Endothelial cell (in vitro differentiated cells): ENCODE data around the gene SLFN13. TPM values are rescaled to one million over a fixed set of nuclear protein-coding genes. Genes with fewer than 3 reads are reported as not detected.

ENCODE experiments used
- DNase-seq: peaks from one replicate; pipeline ENCODE4 v3.0.0; 2021; ENCODE audit warnings: low spot score
- H3K27ac Mint-ChIP-seq: one replicate; pipeline ENCODE4 v1.8.0; 2021; ENCODE audit warnings: mixed read lengths, inconsistent platforms; ENCODE audit not compliant: unreplicated experiment
- H3K27me3 Mint-ChIP-seq: one replicate; pipeline ENCODE4 v1.8.0; 2021; ENCODE audit warnings: mild to moderate bottlenecking, moderate library complexity, mixed read lengths, inconsistent platforms; ENCODE audit not compliant: unreplicated experiment
- H3K36me3 Mint-ChIP-seq: one replicate; pipeline ENCODE4 v1.8.0; 2021; ENCODE audit warnings: mild to moderate bottlenecking, low read depth, mixed read lengths, inconsistent platforms; ENCODE audit not compliant: unreplicated experiment
- H3K4me1 Mint-ChIP-seq: one replicate; pipeline ENCODE4 v1.8.0; 2021; ENCODE audit warnings: mild to moderate bottlenecking, mixed read lengths, inconsistent platforms; ENCODE audit not compliant: unreplicated experiment
- H3K4me3 Mint-ChIP-seq: one replicate; pipeline ENCODE4 v1.8.0; 2021; ENCODE audit warnings: mild to moderate bottlenecking, mixed read lengths, inconsistent platforms; ENCODE audit not compliant: unreplicated experiment
- H3K9me3 Mint-ChIP-seq: one replicate; pipeline ENCODE4 v1.8.0; 2021; ENCODE audit warnings: mixed read lengths, inconsistent platforms; ENCODE audit not compliant: unreplicated experiment
- total RNA-seq: library from RNA; stranded (reverse); fragmentation: NEBNext Ultra II Directional; extraction: Animal tissue kit (Norgen Biotek cat#: 25700); gene quantifications from one replicate; pipeline ENCODE4 v1.2.1, GENCODE V29; 2021; ENCODE audit not compliant: unreplicated experiment
- TF ChIP-seq, protein P1 (sequence below): fragments of 200-600 bp; sonication (generic); IDR thresholded peaks from one replicate; pipeline ENCODE4 v1.5.0; 2021; ENCODE audit warnings: antibody characterized with exemption; ENCODE audit not compliant: unreplicated experiment

SLFN13 gene
- total RNA-seq, 1 donor from 2014 or later = 9.1 TPM

DNA sequence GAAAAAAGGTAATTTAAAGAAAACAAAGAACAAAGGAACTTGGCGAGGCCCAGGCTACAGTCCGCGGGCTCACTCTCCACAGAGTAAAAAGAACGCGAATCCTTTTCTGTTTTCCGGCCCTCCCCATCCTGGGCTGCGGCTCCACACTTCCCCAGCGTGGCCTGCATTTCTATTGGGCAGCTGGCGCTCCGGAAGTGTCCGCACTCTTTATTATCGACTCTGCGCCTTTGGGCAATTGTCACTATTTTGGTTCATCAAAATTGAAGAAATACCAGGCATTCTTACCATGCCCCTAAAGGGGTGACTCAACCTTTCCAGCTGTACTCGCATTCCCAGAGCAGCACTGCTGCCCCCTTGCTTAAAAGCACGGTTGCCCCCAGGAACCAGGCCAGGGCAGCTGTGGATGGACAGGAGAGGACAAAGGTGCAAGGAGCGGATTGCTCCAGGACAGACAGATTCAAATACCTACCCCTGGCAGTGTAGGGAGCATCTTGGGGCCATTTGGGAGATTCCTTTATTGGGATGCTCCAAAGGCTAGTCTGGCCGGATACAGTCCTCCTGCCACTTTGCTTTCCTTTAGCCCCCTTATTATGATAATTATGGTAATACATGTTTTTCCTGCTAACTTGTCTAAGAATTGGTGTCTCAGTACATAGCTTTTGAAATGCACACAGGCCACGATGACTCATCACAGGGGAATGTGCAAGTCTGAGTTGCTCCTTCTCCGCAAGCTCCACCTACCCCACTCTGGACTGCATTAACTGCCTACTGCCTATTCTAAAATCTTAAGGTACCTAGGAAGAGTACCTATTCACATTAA, 15.3 kb downstream of the SLFN13 start:
- peaks cover 3% of the 10 kb centered on the region for H3K36me3 Mint-ChIP-seq
- H3K27ac Mint-ChIP-seq = peak overlapping the region; percentile 97
- H3K4me1 Mint-ChIP-seq = peaks cover 27% of the 10 kb centered on the region
- H3K27me3 Mint-ChIP-seq = peaks cover 6% of the 10 kb centered on the region
- H3K4me3 Mint-ChIP-seq = peak overlapping the region; percentile 91
- peak; percentile 42 for DNase-seq
- TF ChIP-seq, protein P1, sequence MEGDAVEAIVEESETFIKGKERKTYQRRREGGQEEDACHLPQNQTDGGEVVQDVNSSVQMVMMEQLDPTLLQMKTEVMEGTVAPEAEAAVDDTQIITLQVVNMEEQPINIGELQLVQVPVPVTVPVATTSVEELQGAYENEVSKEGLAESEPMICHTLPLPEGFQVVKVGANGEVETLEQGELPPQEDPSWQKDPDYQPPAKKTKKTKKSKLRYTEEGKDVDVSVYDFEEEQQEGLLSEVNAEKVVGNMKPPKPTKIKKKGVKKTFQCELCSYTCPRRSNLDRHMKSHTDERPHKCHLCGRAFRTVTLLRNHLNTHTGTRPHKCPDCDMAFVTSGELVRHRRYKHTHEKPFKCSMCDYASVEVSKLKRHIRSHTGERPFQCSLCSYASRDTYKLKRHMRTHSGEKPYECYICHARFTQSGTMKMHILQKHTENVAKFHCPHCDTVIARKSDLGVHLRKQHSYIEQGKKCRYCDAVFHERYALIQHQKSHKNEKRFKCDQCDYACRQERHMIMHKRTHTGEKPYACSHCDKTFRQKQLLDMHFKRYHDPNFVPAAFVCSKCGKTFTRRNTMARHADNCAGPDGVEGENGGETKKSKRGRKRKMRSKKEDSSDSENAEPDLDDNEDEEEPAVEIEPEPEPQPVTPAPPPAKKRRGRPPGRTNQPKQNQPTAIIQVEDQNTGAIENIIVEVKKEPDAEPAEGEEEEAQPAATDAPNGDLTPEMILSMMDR = peak; percentile 21
- H3K9me3 Mint-ChIP-seq = no peaks in the 10 kb centered on the region

DNA sequence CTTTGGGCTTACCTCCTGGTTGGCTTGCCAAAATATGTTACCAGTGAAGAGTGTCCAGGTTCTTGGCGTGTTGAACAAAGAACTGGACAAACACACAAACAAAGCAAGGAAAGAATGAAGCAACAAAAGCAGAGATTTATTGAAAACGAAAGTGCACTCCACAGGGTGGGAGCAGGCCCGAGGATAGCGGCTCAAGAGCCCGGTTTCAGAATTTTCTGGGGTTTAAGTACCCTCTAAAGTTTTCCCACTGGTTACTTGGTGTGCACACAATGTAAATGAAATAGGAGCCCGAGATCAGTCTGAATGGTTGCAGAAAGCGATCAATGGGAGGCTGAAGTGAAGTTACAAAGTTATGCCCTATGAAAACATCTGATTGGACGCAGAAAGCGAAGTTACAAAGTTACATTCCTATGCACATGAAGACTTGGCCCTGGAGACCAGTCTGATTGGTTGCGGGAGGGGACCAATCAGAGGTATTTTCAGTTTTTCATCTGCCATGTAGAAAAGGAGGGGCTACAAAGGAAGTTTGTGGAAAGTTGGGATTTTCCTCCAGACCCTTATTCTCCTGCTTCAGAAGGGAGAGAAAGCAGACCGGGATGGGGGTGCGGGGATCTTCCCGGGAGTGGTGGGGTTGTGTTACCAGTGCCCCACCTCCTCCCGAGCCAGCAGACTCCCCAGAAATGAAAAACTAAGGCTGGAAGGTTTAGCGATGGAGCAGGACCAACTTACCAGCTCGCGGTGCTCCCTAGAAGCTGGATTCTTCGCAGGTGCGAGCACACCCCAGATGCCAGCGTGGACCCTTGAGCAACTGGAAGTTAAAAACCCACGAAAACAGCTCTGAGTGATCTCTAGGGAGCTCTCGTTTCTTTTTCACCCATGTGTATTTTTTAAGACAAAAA, 16.1 kb downstream of the SLFN13 start, which contains the start of gene SLFN12:
SLFN12 (minus strand) TSS at position 325 of the 899 bp plus-strand sequence. CDS start 9,472 bp downstream, outside the sequence.
- peak; percentile 44 for DNase-seq
- TF ChIP-seq, protein P1 = no peak
- peaks cover 6% of the 10 kb centered on the region for H3K27me3 Mint-ChIP-seq
- H3K4me3 Mint-ChIP-seq = peak within 1 kb of the TSS; percentile 91
- H3K4me1 Mint-ChIP-seq = peaks cover 27% of the 10 kb centered on the region
- H3K9me3 Mint-ChIP-seq = no peaks in the 10 kb centered on the region
- peaks cover 3% of the 10 kb centered on the region for H3K36me3 Mint-ChIP-seq
- peak within 1 kb of the TSS; percentile 97 for H3K27ac Mint-ChIP-seq

DNA sequence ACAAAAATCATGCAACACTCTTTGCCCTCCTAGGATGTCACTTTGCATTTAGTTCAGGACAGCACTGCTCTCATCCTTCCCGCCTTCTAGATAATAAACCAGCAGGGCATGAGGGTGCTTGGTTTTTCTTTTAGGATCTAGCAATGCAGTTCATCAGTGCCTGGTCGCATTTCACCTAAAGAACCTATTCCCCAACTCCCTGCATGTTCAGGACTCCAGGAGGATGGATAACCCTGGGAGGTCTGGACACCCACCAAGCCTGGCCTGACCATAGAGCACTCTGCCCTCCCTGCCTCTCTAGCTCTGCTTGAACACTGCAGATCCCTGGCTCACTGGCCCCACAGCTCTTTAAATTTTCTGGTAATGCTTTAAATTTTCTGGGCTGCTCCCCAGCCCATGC, 18.9 kb downstream of the SLFN13 start:
- Mint-ChIP-seq H3K27me3 (peaks cover 6% of the 10 kb centered on the region), H3K27ac (no peak overlapping the region), H3K36me3 (peaks cover 3% of the 10 kb centered on the region), H3K4me3 (no peak overlapping the region), H3K4me1 (peaks cover 27% of the 10 kb centered on the region), H3K9me3 (no peaks in the 10 kb centered on the region)
- DNase-seq = no peak
- TF ChIP-seq, protein P1 = no peak

DNA sequence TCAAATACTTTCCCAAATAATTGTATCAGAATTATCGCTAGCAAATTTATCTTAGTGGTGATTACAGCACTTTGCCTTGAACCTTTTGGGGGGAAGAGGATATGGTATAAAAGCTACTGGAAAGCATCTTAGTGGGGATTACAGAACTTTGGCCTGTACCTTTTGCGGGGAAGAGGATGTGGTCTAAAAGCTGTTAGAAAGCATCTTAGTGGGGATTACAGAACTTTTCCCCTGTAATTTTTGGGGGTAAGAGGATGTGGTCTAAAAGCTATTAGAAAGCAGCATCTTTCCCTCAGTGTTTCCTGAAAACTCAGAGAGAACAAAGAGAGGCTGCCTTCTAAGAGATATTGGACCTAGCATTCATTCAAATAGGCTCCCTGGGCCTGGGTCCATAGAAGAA, 20.3 kb downstream of the SLFN13 start:
- Mint-ChIP-seq H3K36me3 (peaks cover 3% of the 10 kb centered on the region), H3K9me3 (no peaks in the 10 kb centered on the region), H3K27ac (no peak overlapping the region), H3K4me1 (peaks cover 21% of the 10 kb centered on the region), H3K4me3 (no peak overlapping the region), H3K27me3 (peaks cover 6% of the 10 kb centered on the region)
- TF ChIP-seq, protein P1 = no peak
- no peak for DNase-seq
